ENCODE data around the gene NRN1L.
A peak's percentile ranks its signal among the peaks of the same experiment; 100 is the strongest.

NRN1L gene

GRCh38 chr16:67885545-67885944 lies 860 bp downstream of the NRN1L start:
- Histone ChIP-seq H3K4me1 (ENCODE audit: insufficient read depth, low read length) (peaks cover 10% of the 10 kb centered on the region), H3K27ac (ENCODE audit: low read length) (no peak overlapping the region), H3K4me3 (ENCODE audit: low read length) (peak overlapping the region; percentile 61; the same call in 1 of the 2 replicates), H3K9ac (ENCODE audit: low read depth, low read length) (peak overlapping the region; percentile 70; the same call in 1 of the 2 replicates), H3K36me3 (ENCODE audit: insufficient read depth, low read depth, low read length) (peaks cover 36% of the 10 kb centered on the region), H3K9me3 (ENCODE audit: insufficient read depth, low read depth, low read length) (no peaks in the 10 kb centered on the region), H3K27me3 (ENCODE audit: insufficient read depth, low read length) (no peaks in the 10 kb centered on the region)

- H3K36me3 ChIP-seq (ENCODE audit: insufficient read depth, low read depth, low read length): peaks cover 31% of the 10 kb centered on the region
- H3K4me1 ChIP-seq (ENCODE audit: insufficient read depth, low read length): peaks cover 10% of the 10 kb centered on the region
- no peaks in the 10 kb centered on the region for H3K9me3 ChIP-seq (ENCODE audit: insufficient read depth, low read depth, low read length)
- H3K27me3 ChIP-seq (ENCODE audit: insufficient read depth, low read length): no peaks in the 10 kb centered on the region
- no peak overlapping the region for H3K9ac ChIP-seq (ENCODE audit: low read depth, low read length)
- H3K4me3 ChIP-seq (ENCODE audit: low read length): no peak overlapping the region
- H3K27ac ChIP-seq (ENCODE audit: low read length): no peak overlapping the region
Observed at GRCh38 chr16:67885976-67886375, 1.3 kb downstream of the NRN1L start.

GRCh38 chr16:67886387-67886786 lies 1.7 kb downstream of the NRN1L start:
- Histone ChIP-seq H3K27me3 (ENCODE audit: insufficient read depth, low read length) (no peaks in the 10 kb centered on the region), H3K36me3 (ENCODE audit: insufficient read depth, low read depth, low read length) (peaks cover 27% of the 10 kb centered on the region), H3K9me3 (ENCODE audit: insufficient read depth, low read depth, low read length) (no peaks in the 10 kb centered on the region), H3K4me3 (ENCODE audit: low read length) (no peak overlapping the region), H3K4me1 (ENCODE audit: insufficient read depth, low read length) (peaks cover 10% of the 10 kb centered on the region), H3K9ac (ENCODE audit: low read depth, low read length) (no peak overlapping the region), H3K27ac (ENCODE audit: low read length) (no peak overlapping the region)

GRCh38 chr16:67888331-67888730 lies 3.6 kb downstream of the NRN1L start:
- Histone ChIP-seq H3K4me3 (ENCODE audit: low read length) (no peak overlapping the region), H3K27ac (ENCODE audit: low read length) (no peak overlapping the region), H3K4me1 (ENCODE audit: insufficient read depth, low read length) (peaks cover 16% of the 10 kb centered on the region), H3K27me3 (ENCODE audit: insufficient read depth, low read length) (no peaks in the 10 kb centered on the region), H3K9me3 (ENCODE audit: insufficient read depth, low read depth, low read length) (no peaks in the 10 kb centered on the region), H3K36me3 (ENCODE audit: insufficient read depth, low read depth, low read length) (peaks cover 8% of the 10 kb centered on the region), H3K9ac (ENCODE audit: low read depth, low read length) (no peak overlapping the region)

- Histone ChIP-seq H3K9me3 (ENCODE audit: insufficient read depth, low read depth, low read length) (no peaks in the 10 kb centered on the region), H3K27ac (ENCODE audit: low read length) (no peak overlapping the region), H3K36me3 (ENCODE audit: insufficient read depth, low read depth, low read length) (no peaks in the 10 kb centered on the region), H3K4me3 (ENCODE audit: low read length) (peak overlapping the region; percentile 70), H3K27me3 (ENCODE audit: insufficient read depth, low read length) (no peaks in the 10 kb centered on the region), H3K4me1 (ENCODE audit: insufficient read depth, low read length) (peaks cover 8% of the 10 kb centered on the region; the same call in 1 of the 2 replicates), H3K9ac (ENCODE audit: low read depth, low read length) (peak overlapping the region; percentile 74; the same call in 1 of the 2 replicates)
Observed at GRCh38 chr16:67892375-67892774, 7.7 kb downstream of the NRN1L start.

- no peaks in the 10 kb centered on the region for H3K27me3 ChIP-seq (ENCODE audit: insufficient read depth, low read length)
- H3K27ac ChIP-seq (ENCODE audit: low read length): no peak within 1 kb of the TSS
- no peaks in the 10 kb centered on the region for H3K9me3 ChIP-seq (ENCODE audit: insufficient read depth, low read depth, low read length)
- H3K4me3 ChIP-seq (ENCODE audit: low read length): peak within 1 kb of the TSS; percentile 87
- H3K9ac ChIP-seq (ENCODE audit: low read depth, low read length): peak within 1 kb of the TSS; percentile 98
- H3K36me3 ChIP-seq (ENCODE audit: insufficient read depth, low read depth, low read length): no peaks in the 10 kb centered on the region
- peaks cover 8% of the 10 kb centered on the region; the same call in 1 of the 2 replicates for H3K4me1 ChIP-seq (ENCODE audit: insufficient read depth, low read length)
Observed at GRCh38 chr16:67892899-67893742, 8.4 kb downstream of the NRN1L start, which contains the start of gene PSKH1. Gene PSKH1 (plus strand): TSS chr16:67893254. CDS start chr16:67908750, 15,496 bp downstream.

GRCh38 chr16:67893743-67894399 lies 9.2 kb downstream of the NRN1L start:
- Histone ChIP-seq H3K9me3 (ENCODE audit: insufficient read depth, low read depth, low read length) (no peaks in the 10 kb centered on the region), H3K27ac (ENCODE audit: low read length) (no peak overlapping the region), H3K27me3 (ENCODE audit: insufficient read depth, low read length) (no peaks in the 10 kb centered on the region), H3K36me3 (ENCODE audit: insufficient read depth, low read depth, low read length) (no peaks in the 10 kb centered on the region), H3K9ac (ENCODE audit: low read depth, low read length) (peak overlapping the region; percentile 98), H3K4me1 (ENCODE audit: insufficient read depth, low read length) (peaks cover 8% of the 10 kb centered on the region; the same call in 1 of the 2 replicates), H3K4me3 (ENCODE audit: low read length) (peak overlapping the region; percentile 87)

GRCh38 chr16:67897231-67897630 lies 12.5 kb downstream of the NRN1L start:
- no peaks in the 10 kb centered on the region for H3K9me3 ChIP-seq (ENCODE audit: insufficient read depth, low read depth, low read length)
- no peak overlapping the region for H3K27ac ChIP-seq (ENCODE audit: low read length)
- H3K9ac ChIP-seq (ENCODE audit: low read depth, low read length): no peak overlapping the region
- no peaks in the 10 kb centered on the region for H3K36me3 ChIP-seq (ENCODE audit: insufficient read depth, low read depth, low read length)
- H3K4me3 ChIP-seq (ENCODE audit: low read length): no peak overlapping the region
- H3K4me1 ChIP-seq (ENCODE audit: insufficient read depth, low read length): peaks cover 6% of the 10 kb centered on the region; the same call in 1 of the 2 replicates
- H3K27me3 ChIP-seq (ENCODE audit: insufficient read depth, low read length): no peaks in the 10 kb centered on the region

- H3K27me3 ChIP-seq (ENCODE audit: insufficient read depth, low read length): no peaks in the 10 kb centered on the region
- no peak overlapping the region for H3K9ac ChIP-seq (ENCODE audit: low read depth, low read length)
- H3K36me3 ChIP-seq (ENCODE audit: insufficient read depth, low read depth, low read length): peaks cover 9% of the 10 kb centered on the region
- H3K9me3 ChIP-seq (ENCODE audit: insufficient read depth, low read depth, low read length): no peaks in the 10 kb centered on the region
- H3K4me3 ChIP-seq (ENCODE audit: low read length): no peak overlapping the region
- H3K4me1 ChIP-seq (ENCODE audit: insufficient read depth, low read length): no peaks in the 10 kb centered on the region
- no peak overlapping the region for H3K27ac ChIP-seq (ENCODE audit: low read length)
Observed at GRCh38 chr16:67901734-67902133, 17.0 kb downstream of the NRN1L start.

GRCh38 chr16:67902831-67903230 lies 18.1 kb downstream of the NRN1L start:
- Histone ChIP-seq H3K4me1 (ENCODE audit: insufficient read depth, low read length) (no peaks in the 10 kb centered on the region), H3K27ac (ENCODE audit: low read length) (no peak overlapping the region), H3K9ac (ENCODE audit: low read depth, low read length) (no peak overlapping the region), H3K36me3 (ENCODE audit: insufficient read depth, low read depth, low read length) (peaks cover 9% of the 10 kb centered on the region), H3K4me3 (ENCODE audit: low read length) (no peak overlapping the region), H3K27me3 (ENCODE audit: insufficient read depth, low read length) (no peaks in the 10 kb centered on the region), H3K9me3 (ENCODE audit: insufficient read depth, low read depth, low read length) (no peaks in the 10 kb centered on the region)

- no peaks in the 10 kb centered on the region for H3K4me1 ChIP-seq (ENCODE audit: insufficient read depth, low read length)
- H3K9ac ChIP-seq (ENCODE audit: low read depth, low read length): no peak overlapping the region
- H3K27me3 ChIP-seq (ENCODE audit: insufficient read depth, low read length): no peaks in the 10 kb centered on the region
- H3K4me3 ChIP-seq (ENCODE audit: low read length): no peak overlapping the region
- H3K9me3 ChIP-seq (ENCODE audit: insufficient read depth, low read depth, low read length): no peaks in the 10 kb centered on the region
- H3K27ac ChIP-seq (ENCODE audit: low read length): no peak overlapping the region
- peaks cover 31% of the 10 kb centered on the region for H3K36me3 ChIP-seq (ENCODE audit: insufficient read depth, low read depth, low read length)
Observed at GRCh38 chr16:67907397-67908180, 22.9 kb downstream of the NRN1L start.

All from iPS-20b (cell line).